ENCODE data around the gene EMCN.
"Not testable (repeated sequence)": the region's sequence is repeated elsewhere in the genome, so short reads cannot be mapped to it uniquely, and the experiment has no call there.

The EMCN gene

DNA sequence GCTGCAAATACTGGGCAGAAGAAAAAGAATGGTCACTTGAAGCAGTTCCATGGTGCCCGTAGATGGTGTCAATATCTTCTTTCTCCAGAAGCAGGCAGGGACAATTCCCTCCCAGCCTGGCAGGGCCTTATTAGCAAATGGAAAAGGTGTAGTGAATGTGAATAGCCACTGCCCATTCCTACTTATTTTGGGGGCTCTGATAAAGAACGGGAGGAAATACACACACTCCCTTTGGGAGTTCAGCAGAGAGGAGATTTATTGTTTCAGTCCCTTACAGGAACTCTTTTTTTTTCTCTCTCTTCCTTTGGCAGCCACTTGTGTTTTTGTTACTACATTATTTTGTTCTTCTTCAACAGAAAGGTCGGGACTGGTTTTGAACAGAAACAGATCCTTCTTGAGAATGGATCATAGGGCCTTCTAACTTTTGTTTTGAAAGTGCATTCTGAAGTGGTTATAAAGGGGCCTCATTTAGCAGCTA is at the start of gene EMCN:
Gene EMCN (minus strand): TSS at position 159 of the 478 bp plus-strand sequence. CDS start 108 bp downstream, at position 51.
- in situ Hi-C loops (cut with MboI; ENCODE audit: low pct_unique_long_range_greater_than_20kb, low sequenced_read_pairs): no loop called here
- no peak for DNase-seq

DNA sequence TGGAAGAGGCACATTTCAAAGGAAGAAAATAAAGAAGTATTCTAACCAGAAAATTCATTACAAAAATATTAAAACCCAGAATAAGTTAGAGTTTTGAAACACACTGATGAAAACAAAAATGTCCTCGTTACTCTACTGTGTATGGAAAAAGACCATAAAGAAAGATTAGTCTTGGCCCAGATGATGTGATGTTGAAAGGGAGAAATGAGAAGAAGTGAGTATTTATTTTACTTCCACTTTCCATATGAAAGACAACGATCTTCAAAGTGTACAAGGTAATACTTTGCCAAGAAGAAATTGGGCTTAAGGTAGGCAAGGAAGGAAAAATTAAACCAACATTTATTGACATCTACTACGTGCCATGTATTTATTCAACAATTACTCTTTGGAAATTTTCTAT is 48.6 kb upstream of the EMCN start:
- in situ Hi-C loops (cut with MboI; ENCODE audit: low pct_unique_long_range_greater_than_20kb, low sequenced_read_pairs): no loop called here
- no peak for DNase-seq

- DNase-seq: no peak
- in situ Hi-C loops (cut with MboI; ENCODE audit: low pct_unique_long_range_greater_than_20kb, low sequenced_read_pairs): no loop called here
Measured at GRCh38 chr4:100557306-100557705, 39.5 kb upstream of the EMCN start.

- in situ Hi-C loops (cut with MboI; ENCODE audit: low pct_unique_long_range_greater_than_20kb, low sequenced_read_pairs): no loop called here
- no peak for DNase-seq
Measured at GRCh38 chr4:100555611-100556337, 38.0 kb upstream of the EMCN start.

- no peak for DNase-seq
- in situ Hi-C loops (cut with MboI; ENCODE audit: low pct_unique_long_range_greater_than_20kb, low sequenced_read_pairs): no loop called here
Measured at GRCh38 chr4:100548200-100548560, 30.4 kb upstream of the EMCN start.

- in situ Hi-C loops (cut with MboI; ENCODE audit: low pct_unique_long_range_greater_than_20kb, low sequenced_read_pairs): no loop called here
- no peak for DNase-seq
Measured at GRCh38 chr4:100547541-100548199, 29.8 kb upstream of the EMCN start.

- no peak for DNase-seq
- in situ Hi-C loops (cut with MboI; ENCODE audit: low pct_unique_long_range_greater_than_20kb, low sequenced_read_pairs): no loop called here
Measured at GRCh38 chr4:100545427-100545826, 27.6 kb upstream of the EMCN start.

GRCh38 chr4:100540131-100540530 is 22.3 kb upstream of the EMCN start:
- in situ Hi-C loops (cut with MboI; ENCODE audit: low pct_unique_long_range_greater_than_20kb, low sequenced_read_pairs): no loop called here
- no peak for DNase-seq

- in situ Hi-C loops (cut with MboI; ENCODE audit: low pct_unique_long_range_greater_than_20kb, low sequenced_read_pairs): no loop called here
- DNase-seq: peak; percentile 76
Measured at GRCh38 chr4:100539706-100540105, 21.9 kb upstream of the EMCN start.

DNA sequence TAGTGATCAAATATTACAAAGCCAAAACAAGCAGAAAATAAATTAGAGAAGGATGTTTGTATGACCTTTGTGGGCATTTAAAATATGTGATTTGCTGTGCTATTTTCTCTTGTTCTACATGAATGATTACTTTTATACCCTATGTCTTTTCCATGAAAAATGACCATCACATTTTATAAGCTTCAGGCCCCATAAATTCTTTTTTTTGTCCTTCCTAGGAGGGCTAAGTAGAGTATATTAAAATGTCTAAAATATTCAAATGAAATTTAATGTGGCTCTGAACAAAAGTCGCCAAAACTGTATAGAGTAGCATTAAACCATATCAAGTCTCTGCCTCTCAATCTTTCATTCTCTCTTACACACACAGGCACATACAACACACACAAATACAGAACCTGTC is 15.9 kb upstream of the EMCN start:
- in situ Hi-C loops (cut with MboI; ENCODE audit: low pct_unique_long_range_greater_than_20kb, low sequenced_read_pairs): no loop called here
- DNase-seq: no peak

DNA sequence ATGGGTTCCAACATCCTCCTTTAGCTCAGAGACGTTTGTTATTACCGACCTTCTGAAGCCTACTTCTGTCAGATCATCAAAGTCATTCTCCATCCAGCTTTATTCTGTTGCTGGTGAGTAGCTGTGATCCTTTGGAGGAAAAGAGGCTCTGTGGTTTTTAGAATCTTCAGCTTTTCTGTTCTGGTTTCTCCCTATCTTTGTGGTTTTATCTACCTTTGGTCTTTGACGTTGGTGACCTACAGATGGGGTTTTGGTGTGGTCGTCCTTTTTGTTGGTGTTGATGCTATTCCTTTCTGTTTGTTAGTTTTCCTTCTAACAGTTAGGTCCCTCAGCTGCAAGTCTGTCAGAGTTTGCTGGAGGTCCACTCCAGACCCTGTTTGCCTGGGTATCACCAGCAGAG is 12.3 kb upstream of the EMCN start:
- in situ Hi-C loops (cut with MboI; ENCODE audit: low pct_unique_long_range_greater_than_20kb, low sequenced_read_pairs): not testable (repeated sequence)

GRCh38 chr4:100525686-100526085 is 7.9 kb upstream of the EMCN start:
- in situ Hi-C loops (cut with MboI; ENCODE audit: low pct_unique_long_range_greater_than_20kb, low sequenced_read_pairs): no loop called here
- DNase-seq: no peak

More for the DNA sequence above, 12.3 kb upstream of the EMCN start:
- not testable (repeated sequence) for DNase-seq

GRCh38 chr4:100519205-100519604 is 1.4 kb upstream of the EMCN start:
- in situ Hi-C loops (cut with MboI; ENCODE audit: low pct_unique_long_range_greater_than_20kb, low sequenced_read_pairs): no loop called here
- no peak for DNase-seq

DNA sequence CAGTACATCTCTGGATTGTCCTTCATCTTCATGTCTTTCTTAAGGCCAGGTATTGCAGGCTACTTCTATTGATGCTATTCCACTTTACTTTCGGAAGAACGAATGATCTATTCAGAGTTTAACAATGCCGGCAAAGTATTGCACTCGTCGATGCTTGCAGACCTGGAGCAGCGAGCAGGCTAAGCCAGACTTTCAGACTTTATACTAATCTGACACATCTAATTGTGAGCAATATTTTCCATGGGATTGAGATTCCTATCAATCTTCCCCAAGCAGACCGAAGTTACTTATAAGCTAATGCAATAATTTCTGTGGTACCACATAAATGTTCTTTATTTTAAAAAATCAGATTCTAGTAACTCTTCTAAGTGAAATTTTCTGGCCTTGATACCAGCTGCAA is 1.6 kb downstream of the EMCN start:
- in situ Hi-C loops (cut with MboI; ENCODE audit: low pct_unique_long_range_greater_than_20kb, low sequenced_read_pairs): no loop called here
- DNase-seq: no peak

- in situ Hi-C loops (cut with MboI; ENCODE audit: low pct_unique_long_range_greater_than_20kb, low sequenced_read_pairs): no loop called here
Measured at GRCh38 chr4:100511896-100512295, 5.9 kb downstream of the EMCN start.

GRCh38 chr4:100510551-100510950 is 7.3 kb downstream of the EMCN start:
- DNase-seq: no peak
- in situ Hi-C loops (cut with MboI; ENCODE audit: low pct_unique_long_range_greater_than_20kb, low sequenced_read_pairs): no loop called here

More at GRCh38 chr4:100511896-100512295, 5.9 kb downstream of the EMCN start:
- DNase-seq: no peak

DNA sequence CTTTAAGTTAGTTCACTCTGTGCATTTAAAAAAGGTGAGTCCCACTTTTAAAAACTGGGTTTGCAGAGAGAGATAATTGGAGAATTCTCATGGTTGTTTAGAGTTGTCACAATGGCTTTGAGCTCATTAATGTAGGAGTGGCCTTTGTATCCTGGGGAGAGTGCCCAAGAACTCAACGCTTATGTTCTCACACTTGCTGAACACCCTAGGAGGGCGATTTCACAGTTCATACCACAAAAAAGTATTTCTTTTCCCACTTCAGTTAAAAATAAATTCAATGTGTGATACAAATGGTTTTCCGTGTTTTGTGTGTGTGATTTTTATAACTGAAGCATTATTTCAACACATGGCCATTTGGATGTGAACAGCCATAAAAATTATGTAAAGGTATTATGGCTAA is 8.4 kb downstream of the EMCN start:
- in situ Hi-C loops (cut with MboI; ENCODE audit: low pct_unique_long_range_greater_than_20kb, low sequenced_read_pairs): no loop called here
- no peak for DNase-seq

- DNase-seq: no peak
- in situ Hi-C loops (cut with MboI; ENCODE audit: low pct_unique_long_range_greater_than_20kb, low sequenced_read_pairs): no loop called here
Measured at GRCh38 chr4:100508691-100509090, 9.1 kb downstream of the EMCN start.

DNA sequence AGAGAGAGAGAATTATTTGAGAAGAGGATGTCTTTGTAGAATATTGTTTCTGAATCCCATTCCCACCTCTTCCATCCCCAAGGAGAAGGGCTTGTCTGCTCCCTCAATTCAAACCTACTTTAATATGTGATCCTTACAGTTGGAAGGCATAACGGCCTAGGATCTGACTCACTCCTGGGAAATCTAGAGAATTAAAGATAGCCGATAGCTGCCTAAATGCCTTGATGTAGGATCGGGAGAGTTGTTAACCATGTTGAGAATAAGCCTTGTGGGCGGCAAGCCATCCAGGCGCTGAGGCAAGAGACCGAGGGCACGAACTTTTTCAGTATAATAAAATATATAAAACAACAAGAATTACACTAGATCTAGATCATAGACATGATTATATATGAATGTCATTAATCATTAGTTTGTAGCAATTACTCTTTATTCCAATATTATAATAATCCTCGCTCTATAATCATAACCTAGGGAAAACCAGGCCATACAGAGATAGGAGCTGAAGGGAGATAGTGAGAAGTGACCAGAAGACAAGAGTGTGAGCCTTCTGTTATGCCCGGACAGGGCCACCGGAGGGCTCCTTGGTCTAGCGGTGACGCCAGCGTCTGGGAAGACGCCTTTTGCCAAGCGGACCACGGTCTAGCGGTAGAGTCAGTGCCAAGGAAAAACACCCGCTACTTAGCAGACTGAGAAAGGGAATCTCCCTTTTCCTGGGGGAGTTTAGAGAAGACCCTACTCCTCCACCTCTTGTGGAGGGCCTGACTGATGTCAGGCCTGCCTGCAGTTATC is 13.5 kb downstream of the EMCN start:
- no peak for DNase-seq
- in situ Hi-C loops (cut with MboI; ENCODE audit: low pct_unique_long_range_greater_than_20kb, low sequenced_read_pairs): no loop called here

- in situ Hi-C loops (cut with MboI; ENCODE audit: low pct_unique_long_range_greater_than_20kb, low sequenced_read_pairs): no loop called here
- DNase-seq: no peak
Measured at GRCh38 chr4:100497791-100498190, 20.0 kb downstream of the EMCN start.

All from KBM-7 (cell line).